HepG2 (cell line): ENCODE data around the gene ADI1. TPM values are rescaled to one million over a fixed set of nuclear protein-coding genes. Genes with fewer than 3 reads are reported as not detected.
A peak's percentile ranks its signal among the peaks of the same experiment; 100 is the strongest.

Experiments used
- CAMTA2 ChIP-seq: sonication (generic); formaldehyde crosslinking; IDR thresholded peaks from 2 replicates; pipeline ENCODE4 v1.4.0; 2020; ENCODE audit warnings: mild to moderate bottlenecking, missing genetic modification reagents, borderline replicate concordance
- CCDC6 ChIP-seq: sonication (generic); formaldehyde crosslinking; IDR thresholded peaks from 2 replicates; pipeline ENCODE4 v1.8.1; 2022; ENCODE audit warnings: mild to moderate bottlenecking, missing genetic modification reagents, moderate library complexity
- ETS1 ChIP-seq: sonication (generic); formaldehyde crosslinking; IDR thresholded peaks from 2 replicates; pipeline ENCODE4 v1.4.0; 2020; ENCODE audit warnings: missing genetic modification reagents
- HDAC1 ChIP-seq: sonication (generic); formaldehyde crosslinking; IDR thresholded peaks from 2 replicates; pipeline ENCODE4 v1.5.1; 2020; ENCODE audit warnings: mild to moderate bottlenecking, missing genetic modification reagents
- HHEX ChIP-seq: IDR thresholded peaks from 2 replicates; pipeline ENCODE4 v1.6.1; 2016; ENCODE audit warnings: control low read depth
- HOXA3 ChIP-seq: sonication (generic); formaldehyde crosslinking; IDR thresholded peaks from 2 replicates; pipeline ENCODE4 v1.5.0; 2020; ENCODE audit warnings: missing genetic modification reagents
- MED13 ChIP-seq: sonication (generic); formaldehyde crosslinking; IDR thresholded peaks from 2 replicates; pipeline ENCODE4 v1.5.0; 2020; ENCODE audit warnings: missing genetic modification reagents
- MTA1 ChIP-seq: sonication (generic); formaldehyde crosslinking; IDR thresholded peaks from 2 replicates; pipeline ENCODE4 v1.4.0; 2020; ENCODE audit warnings: missing genetic modification reagents, mild to moderate bottlenecking, borderline replicate concordance
- NR2F2 ChIP-seq: IDR thresholded peaks from 2 replicates; pipeline ENCODE4 v1.6.1; 2012; ENCODE audit warnings: low read depth, inconsistent platforms, borderline replicate concordance
- PLSCR1 ChIP-seq: sonication (generic); formaldehyde crosslinking; IDR thresholded peaks from 2 replicates; pipeline ENCODE4 v1.5.0; 2020; ENCODE audit warnings: missing genetic modification reagents, mild to moderate bottlenecking, borderline replicate concordance
- RFXANK ChIP-seq: IDR thresholded peaks from 2 replicates; pipeline ENCODE4 v1.6.1; 2016
- SRSF9 ChIP-seq: fragments of 200-400 bp; formaldehyde crosslinking; IDR thresholded peaks from 2 replicates; pipeline ENCODE4 v1.6.1; 2018; ENCODE audit warnings: borderline replicate concordance, mild to moderate bottlenecking, low read depth, low read length; ENCODE audit not compliant: insufficient read depth, poor library complexity, severe bottlenecking
- THAP11 ChIP-seq: IDR thresholded peaks from 2 replicates; pipeline ENCODE4 v1.6.1; 2016; ENCODE audit warnings: missing biosample characterization, missing genetic modification reagents
- TRAFD1 ChIP-seq: sonication (generic); formaldehyde crosslinking; IDR thresholded peaks from 2 replicates; pipeline ENCODE4 v1.5.1; 2020; ENCODE audit warnings: missing genetic modification reagents, mild to moderate bottlenecking, borderline replicate concordance
- YEATS2 ChIP-seq: sonication (generic); formaldehyde crosslinking; IDR thresholded peaks from 2 replicates; pipeline ENCODE4 v1.4.0; 2020; ENCODE audit warnings: missing genetic modification reagents, borderline replicate concordance
- ZMYM4 ChIP-seq: sonication (generic); formaldehyde crosslinking; IDR thresholded peaks from 2 replicates; pipeline ENCODE4 v1.8.1; 2023; ENCODE audit warnings: mild to moderate bottlenecking, missing genetic modification reagents
- ZNF124 ChIP-seq: sonication (generic); formaldehyde crosslinking; IDR thresholded peaks from 2 replicates; pipeline ENCODE4 v1.4.0; 2020; ENCODE audit warnings: missing genetic modification reagents
- ZNF292 ChIP-seq: sonication (generic); formaldehyde crosslinking; IDR thresholded peaks from 2 replicates; pipeline ENCODE4 v1.8.1; 2022; ENCODE audit warnings: mild to moderate bottlenecking, low read depth, missing genetic modification reagents, borderline replicate concordance
- ZNF484 ChIP-seq: sonication (generic); formaldehyde crosslinking; IDR thresholded peaks from 2 replicates; pipeline ENCODE4 v1.5.1; 2020; ENCODE audit warnings: mild to moderate bottlenecking, low read depth, missing genetic modification reagents, borderline replicate concordance
- ZNF749 ChIP-seq: sonication (generic); formaldehyde crosslinking; IDR thresholded peaks from 2 replicates; pipeline ENCODE4 v1.8.0; 2022; ENCODE audit warnings: mild to moderate bottlenecking, missing genetic modification reagents, moderate library complexity, borderline replicate concordance
- polyA plus RNA-seq, 8 experiments: library from polyadenylated mRNA; depleted of rRNA in 3 of 8; stranded (reverse) in 7 of 8; unstranded in 1 of 8; fragments of >200 nt; fragmentation: Illumina TruSeq in 4 of 8; extraction: Trizol in 4 of 8; gene quantifications; 2 replicates each; pipeline versions ENCODE4 v1.2.1 to v1.2.3, GENCODE V29; 2011 to 2016; ENCODE audit warnings: low read depth in 4 of 8, missing spikeins in 1 of 8, mixed read lengths in 1 of 8; ENCODE audit not compliant: insufficient read depth in 1 of 8
- total RNA-seq, 5 experiments: library from RNA; depleted of rRNA; stranded (reverse); fragments of >200 nt; fragmentation: Illumina TruSeq; extraction: Trizol; gene quantifications; 2 replicates each; pipeline ENCODE4 v1.2.3, GENCODE V29; 2016; ENCODE audit warnings: low read depth in 1 of 5

Gene ADI1
- total and polyA plus RNA-seq, 2 of the 13 experiments (the other 11 are each of a cell fraction or from before 2014, with no cell fraction given), result 28.7 to 123 TPM

- TF ChIP-seq MED13, result 0 out of 2 replicates have a peak, but pooled peaks have one; percentile 10
- peak; percentile 72; the same call in 1 of the 2 replicates for TF ChIP-seq MTA1 (CRISPR knock-in tag)
- no peak for TF ChIP-seq ZNF124 (CRISPR knock-in tag)
- 0 out of 2 replicates have a peak, but pooled peaks have one; percentile 17 for TF ChIP-seq RFXANK (CRISPR knock-in tag)
- TF ChIP-seq YEATS2, result no peak
- TF ChIP-seq ZNF292 (CRISPR knock-in tag), result peak; percentile 24; the same call in 1 of the 2 replicates
- TF ChIP-seq ZNF484 (CRISPR knock-in tag), result no peak
- no peak for TF ChIP-seq HHEX (CRISPR knock-in tag)
- TF ChIP-seq ZNF749 (CRISPR knock-in tag), result peak; percentile 50
- TF ChIP-seq HOXA3 (CRISPR knock-in tag), result peak; percentile 5; the same call in 1 of the 2 replicates
- peak; percentile 23 for TF ChIP-seq THAP11 (CRISPR knock-in tag)
- TF ChIP-seq NR2F2, result no peak
- no peak for TF ChIP-seq TRAFD1 (CRISPR knock-in tag)
- TF ChIP-seq PLSCR1 (CRISPR knock-in tag), result no peak; the same call in 1 of the 2 replicates
- TF ChIP-seq CAMTA2, result no peak
- TF ChIP-seq CCDC6, result peak; percentile 89; the same call in 1 of the 2 replicates
- no peak for TF ChIP-seq ETS1 (CRISPR knock-in tag)
- TF ChIP-seq HDAC1 (CRISPR knock-in tag), result peak; percentile 52
- TF ChIP-seq SRSF9, result no peak
- no peak for TF ChIP-seq ZMYM4 (CRISPR knock-in tag)
Observed at GRCh38 chr2:3535794-3536681, 16.7 kb upstream of the ADI1 start (continued).
